Fibroblast of lung (primary cell): ENCODE data around the gene MCFD2.

Experiments
- EZH2 ChIP-seq: IDR thresholded peaks from 2 replicates; pipeline ENCODE4 v1.5.1; 2012; ENCODE audit warnings: low read length, control low read depth, mild to moderate bottlenecking; ENCODE audit errors: missing control alignments
- TF ChIP-seq, protein P1 (sequence below), 2 donors: IDR thresholded peaks in 1 of 2; conservative IDR thresholded peaks in 1 of 2; 1 replicate in 1 of 2; 2 replicates in 1 of 2; pipeline ENCODE4 v1.5.1; 2011 to 2012; ENCODE audit warnings: low read length in 2 of 2, control low read depth in 1 of 2, inconsistent platforms in 1 of 2, low read depth in 1 of 2, mild to moderate bottlenecking in 1 of 2

DNA sequence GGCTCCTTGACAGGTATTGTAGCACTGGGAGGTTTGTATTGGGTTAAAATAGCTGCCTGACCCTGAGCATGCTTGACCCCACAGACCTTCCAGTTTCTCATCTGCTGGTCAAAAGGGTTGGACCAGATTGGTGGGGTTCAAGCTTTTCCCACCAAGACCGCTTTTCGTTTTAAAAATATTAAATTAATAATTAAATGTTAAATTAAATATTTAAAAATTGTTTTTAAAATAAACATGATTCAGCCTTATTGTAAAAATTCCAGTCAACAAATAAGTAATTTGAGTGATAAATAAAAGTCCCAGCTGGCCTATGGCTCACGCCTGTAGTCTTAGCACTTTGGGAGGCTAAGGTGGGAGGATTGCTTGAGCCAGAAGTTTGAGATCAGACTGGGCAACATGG is 36.6 kb upstream of the MCFD2 start:
- TF ChIP-seq, protein P1, sequence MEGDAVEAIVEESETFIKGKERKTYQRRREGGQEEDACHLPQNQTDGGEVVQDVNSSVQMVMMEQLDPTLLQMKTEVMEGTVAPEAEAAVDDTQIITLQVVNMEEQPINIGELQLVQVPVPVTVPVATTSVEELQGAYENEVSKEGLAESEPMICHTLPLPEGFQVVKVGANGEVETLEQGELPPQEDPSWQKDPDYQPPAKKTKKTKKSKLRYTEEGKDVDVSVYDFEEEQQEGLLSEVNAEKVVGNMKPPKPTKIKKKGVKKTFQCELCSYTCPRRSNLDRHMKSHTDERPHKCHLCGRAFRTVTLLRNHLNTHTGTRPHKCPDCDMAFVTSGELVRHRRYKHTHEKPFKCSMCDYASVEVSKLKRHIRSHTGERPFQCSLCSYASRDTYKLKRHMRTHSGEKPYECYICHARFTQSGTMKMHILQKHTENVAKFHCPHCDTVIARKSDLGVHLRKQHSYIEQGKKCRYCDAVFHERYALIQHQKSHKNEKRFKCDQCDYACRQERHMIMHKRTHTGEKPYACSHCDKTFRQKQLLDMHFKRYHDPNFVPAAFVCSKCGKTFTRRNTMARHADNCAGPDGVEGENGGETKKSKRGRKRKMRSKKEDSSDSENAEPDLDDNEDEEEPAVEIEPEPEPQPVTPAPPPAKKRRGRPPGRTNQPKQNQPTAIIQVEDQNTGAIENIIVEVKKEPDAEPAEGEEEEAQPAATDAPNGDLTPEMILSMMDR (conservative IDR thresholded peaks at IDR 0.05 in 1 of 2, IDR thresholded peaks at IDR 0.05 in 1 of 2; ENCODE audit: low read depth in 1 of 2, low read length in 2 of 2) = no peak
- no peak for TF ChIP-seq EZH2
